Spleen (tissue), 7 donors: Measurements from ENCODE around the gene XBP1.

ENCODE experiments used
- POLR2A ChIP-seq, 3 donors: fragments of 450-650 bp; IDR thresholded peaks; one replicate each; pipeline ENCODE4 v1.5.1; 2017; ENCODE audit warnings: antibody characterized with exemption in 3 of 3, mild to moderate bottlenecking in 1 of 3
- TF ChIP-seq, protein P1 (sequence below), 11 experiments: fragments of 200-600 bp in 7 of 11; fragments of 450-650 bp in 4 of 11; sonication (generic) in 4 of 11; IDR thresholded peaks in 8 of 11; conservative IDR thresholded peaks in 3 of 11; 1 replicate in 7 of 11; 2 replicates in 4 of 11; pipeline versions ENCODE4 v1.4.0 to v1.8.0; 2016 to 2021; ENCODE audit warnings: antibody characterized with exemption in 11 of 11, inconsistent platforms in 4 of 11, mild to moderate bottlenecking in 1 of 11
- donor health status: DM: no; HTN: no; CAD: no; lungs with moderate emphysema.
- donor health status: DM: no; HTN: no; CAD: no.
- donor health status: DM: no; HTN: no; CAD: no.

DNA sequence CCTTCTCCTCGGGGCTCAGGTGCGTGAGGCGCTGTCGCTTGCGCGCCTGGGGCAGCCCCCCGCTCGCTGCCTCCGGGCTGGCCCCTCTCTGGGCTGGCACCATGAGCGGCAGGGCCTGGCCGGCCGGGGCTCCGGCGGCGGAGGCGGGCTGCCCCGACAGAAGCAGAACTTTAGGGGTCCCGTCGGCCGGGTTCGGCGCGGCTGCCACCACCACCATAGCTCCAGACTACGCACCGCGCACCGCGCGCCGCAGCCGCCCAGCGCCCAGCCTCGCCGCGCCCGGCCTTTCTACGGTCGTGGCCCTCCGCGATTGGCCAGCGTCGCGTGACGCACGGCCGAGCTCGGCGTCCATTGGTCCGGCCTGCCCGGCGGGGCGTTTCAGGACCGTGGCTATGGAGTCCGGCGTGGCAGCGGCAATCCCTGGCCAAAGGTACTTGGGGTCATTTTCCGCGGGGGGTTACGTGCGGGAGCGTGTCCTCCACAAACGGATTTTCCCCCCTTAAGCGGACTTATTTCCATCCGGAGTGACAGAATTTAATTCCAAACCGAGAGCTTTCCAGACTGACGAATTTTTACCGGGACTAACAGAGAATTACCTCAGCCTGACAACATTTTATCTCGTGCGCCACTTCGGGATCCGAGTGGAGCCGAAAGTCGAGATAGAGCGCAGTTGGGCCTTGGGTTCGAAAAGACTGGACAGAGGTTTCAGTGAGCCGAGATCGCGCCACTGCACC, at the start of gene XBP1:
- peak; percentile 69 to 91 (median 85) for TF ChIP-seq POLR2A (IDR thresholded peaks at IDR 0.05)
- TF ChIP-seq, protein P1, sequence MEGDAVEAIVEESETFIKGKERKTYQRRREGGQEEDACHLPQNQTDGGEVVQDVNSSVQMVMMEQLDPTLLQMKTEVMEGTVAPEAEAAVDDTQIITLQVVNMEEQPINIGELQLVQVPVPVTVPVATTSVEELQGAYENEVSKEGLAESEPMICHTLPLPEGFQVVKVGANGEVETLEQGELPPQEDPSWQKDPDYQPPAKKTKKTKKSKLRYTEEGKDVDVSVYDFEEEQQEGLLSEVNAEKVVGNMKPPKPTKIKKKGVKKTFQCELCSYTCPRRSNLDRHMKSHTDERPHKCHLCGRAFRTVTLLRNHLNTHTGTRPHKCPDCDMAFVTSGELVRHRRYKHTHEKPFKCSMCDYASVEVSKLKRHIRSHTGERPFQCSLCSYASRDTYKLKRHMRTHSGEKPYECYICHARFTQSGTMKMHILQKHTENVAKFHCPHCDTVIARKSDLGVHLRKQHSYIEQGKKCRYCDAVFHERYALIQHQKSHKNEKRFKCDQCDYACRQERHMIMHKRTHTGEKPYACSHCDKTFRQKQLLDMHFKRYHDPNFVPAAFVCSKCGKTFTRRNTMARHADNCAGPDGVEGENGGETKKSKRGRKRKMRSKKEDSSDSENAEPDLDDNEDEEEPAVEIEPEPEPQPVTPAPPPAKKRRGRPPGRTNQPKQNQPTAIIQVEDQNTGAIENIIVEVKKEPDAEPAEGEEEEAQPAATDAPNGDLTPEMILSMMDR (IDR thresholded peaks at IDR 0.05 in 8 of 11, conservative IDR thresholded peaks at IDR 0.05 in 3 of 11): peak in 4 of 11 experiments; percentile 7 to 39 (median 10)
